Fibroblast of villous mesenchyme (primary cell): ENCODE data around the gene NKAIN2. TPM values are rescaled to one million over a fixed set of nuclear protein-coding genes. Genes with fewer than 3 reads are reported as not detected.
"Not testable (repeated sequence)": the region's sequence is repeated elsewhere in the genome, so short reads cannot be mapped to it uniquely, and the experiment has no call there.

Experiments used
- DNase-seq: peaks from one replicate; pipeline ENCODE4 v3.0.0-alpha.2; 2010; ENCODE audit warnings: low read depth
- H3K4me3 ChIP-seq: 2 replicates; pipeline ENCODE4 v1.5.1; 2011; ENCODE audit warnings: low read depth, mild to moderate bottlenecking, low read length
- total RNA-seq: library from RNA; depleted of rRNA; stranded (reverse); fragments of >200 nt; gene quantifications from 2 replicates; pipeline ENCODE4 v1.2.3, GENCODE V29; 2012
- TF ChIP-seq, protein P1 (sequence below): IDR thresholded peaks from 2 replicates; pipeline ENCODE4 v1.5.1; 2012; ENCODE audit warnings: low read depth, mild to moderate bottlenecking, low read length; ENCODE audit not compliant: insufficient read depth

The NKAIN2 gene
- total RNA-seq, 1 donor: not detected

DNA sequence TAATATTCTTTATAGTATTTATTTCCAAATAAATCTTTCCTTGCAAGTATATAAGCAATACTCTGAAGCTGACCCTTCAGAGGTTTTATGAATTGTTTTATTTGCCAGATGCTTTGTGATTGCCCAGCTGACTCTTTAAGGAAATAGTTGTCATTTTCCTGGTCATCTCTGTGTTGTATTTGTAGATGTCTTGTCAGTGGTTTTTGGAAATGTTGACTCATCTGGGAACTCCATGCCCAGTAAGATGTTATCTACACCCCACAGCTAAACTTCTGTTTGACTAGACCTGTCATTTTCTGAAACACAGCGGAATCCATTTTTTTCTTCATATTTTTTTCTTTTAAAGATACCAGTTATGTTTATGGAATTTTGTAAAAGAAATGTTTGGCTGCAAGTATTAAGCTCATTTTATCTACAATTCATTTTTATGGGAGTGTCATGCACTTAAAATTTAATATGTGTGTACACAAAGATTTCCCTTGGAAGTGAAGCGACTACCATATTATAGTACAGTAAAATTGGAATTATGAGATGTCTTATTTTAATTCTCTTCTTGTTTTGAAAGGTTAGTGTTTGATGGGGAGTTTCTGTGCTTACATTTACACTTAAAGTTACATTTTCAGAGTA lies 491.0 kb downstream of the NKAIN2 start:
- TF ChIP-seq, protein P1, sequence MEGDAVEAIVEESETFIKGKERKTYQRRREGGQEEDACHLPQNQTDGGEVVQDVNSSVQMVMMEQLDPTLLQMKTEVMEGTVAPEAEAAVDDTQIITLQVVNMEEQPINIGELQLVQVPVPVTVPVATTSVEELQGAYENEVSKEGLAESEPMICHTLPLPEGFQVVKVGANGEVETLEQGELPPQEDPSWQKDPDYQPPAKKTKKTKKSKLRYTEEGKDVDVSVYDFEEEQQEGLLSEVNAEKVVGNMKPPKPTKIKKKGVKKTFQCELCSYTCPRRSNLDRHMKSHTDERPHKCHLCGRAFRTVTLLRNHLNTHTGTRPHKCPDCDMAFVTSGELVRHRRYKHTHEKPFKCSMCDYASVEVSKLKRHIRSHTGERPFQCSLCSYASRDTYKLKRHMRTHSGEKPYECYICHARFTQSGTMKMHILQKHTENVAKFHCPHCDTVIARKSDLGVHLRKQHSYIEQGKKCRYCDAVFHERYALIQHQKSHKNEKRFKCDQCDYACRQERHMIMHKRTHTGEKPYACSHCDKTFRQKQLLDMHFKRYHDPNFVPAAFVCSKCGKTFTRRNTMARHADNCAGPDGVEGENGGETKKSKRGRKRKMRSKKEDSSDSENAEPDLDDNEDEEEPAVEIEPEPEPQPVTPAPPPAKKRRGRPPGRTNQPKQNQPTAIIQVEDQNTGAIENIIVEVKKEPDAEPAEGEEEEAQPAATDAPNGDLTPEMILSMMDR: no peak
- no peak overlapping the region for H3K4me3 ChIP-seq
- DNase-seq: peak; percentile 48

DNA sequence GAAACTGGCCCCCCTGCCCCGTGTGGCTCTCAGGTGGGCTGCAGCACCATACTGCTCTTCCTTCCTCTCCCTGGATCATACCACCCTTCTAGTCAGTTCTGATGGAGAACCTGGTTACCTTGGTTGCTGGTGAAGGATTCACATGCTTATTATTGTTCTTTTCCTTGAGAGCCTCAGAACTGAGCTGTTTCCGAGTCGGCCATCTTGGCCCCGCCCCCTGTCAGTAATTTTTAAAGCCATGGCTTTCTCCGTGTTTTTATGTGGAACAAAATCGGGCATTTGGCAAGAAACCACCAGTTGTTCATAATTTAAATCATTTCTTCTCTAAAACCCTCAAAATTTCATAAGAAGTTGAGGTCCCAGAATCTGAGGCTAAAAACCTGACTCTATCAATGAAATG lies 493.8 kb downstream of the NKAIN2 start:
- no peak for DNase-seq
- TF ChIP-seq, protein P1: no peak
- H3K4me3 ChIP-seq: no peak overlapping the region

GRCh38 chr6:124298730-124299129 lies 495.1 kb downstream of the NKAIN2 start:
- TF ChIP-seq, protein P1: no peak
- no peak overlapping the region for H3K4me3 ChIP-seq
- no peak for DNase-seq

- not testable (repeated sequence) for H3K4me3 ChIP-seq, DNase-seq
Measured at GRCh38 chr6:124300907-124301306, 497.2 kb downstream of the NKAIN2 start.

- TF ChIP-seq, protein P1: no peak
- no peak for DNase-seq
- H3K4me3 ChIP-seq: no peak overlapping the region
Measured at GRCh38 chr6:124303971-124304370, 500.3 kb downstream of the NKAIN2 start.

DNA sequence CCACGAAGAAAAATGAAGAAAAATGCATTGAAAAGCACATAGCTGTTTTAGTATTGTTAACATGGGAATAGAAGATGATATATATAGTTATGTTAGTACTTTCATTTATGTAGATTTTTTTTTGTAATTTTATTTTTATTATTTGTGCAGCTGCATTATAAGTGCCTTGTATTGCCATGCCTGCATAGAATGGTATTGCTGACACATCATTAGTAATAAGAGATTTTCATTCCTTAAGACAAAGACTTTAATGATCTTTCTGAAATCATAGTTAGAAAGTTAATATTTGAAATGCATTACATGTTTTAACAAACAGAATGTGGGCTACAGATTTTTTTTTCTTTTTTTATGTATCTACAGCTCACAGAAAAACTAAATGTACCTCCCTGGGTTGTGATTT lies 506.5 kb downstream of the NKAIN2 start:
- TF ChIP-seq, protein P1: no peak
- H3K4me3 ChIP-seq: no peak overlapping the region
- no peak for DNase-seq

- TF ChIP-seq, protein P1: no peak
- DNase-seq: no peak
- no peak overlapping the region for H3K4me3 ChIP-seq
Measured at GRCh38 chr6:124319410-124319809, 515.7 kb downstream of the NKAIN2 start.
